Measurements from ENCODE around the gene MBD5. TPM values are rescaled to one million over a fixed set of nuclear protein-coding genes. Genes with fewer than 3 reads are reported as not detected.
A peak's percentile ranks its signal among the peaks of the same experiment; 100 is the strongest.

Gene MBD5
- total RNA-seq, 1 experiment from 2014 or later, result 33.7 TPM

DNA sequence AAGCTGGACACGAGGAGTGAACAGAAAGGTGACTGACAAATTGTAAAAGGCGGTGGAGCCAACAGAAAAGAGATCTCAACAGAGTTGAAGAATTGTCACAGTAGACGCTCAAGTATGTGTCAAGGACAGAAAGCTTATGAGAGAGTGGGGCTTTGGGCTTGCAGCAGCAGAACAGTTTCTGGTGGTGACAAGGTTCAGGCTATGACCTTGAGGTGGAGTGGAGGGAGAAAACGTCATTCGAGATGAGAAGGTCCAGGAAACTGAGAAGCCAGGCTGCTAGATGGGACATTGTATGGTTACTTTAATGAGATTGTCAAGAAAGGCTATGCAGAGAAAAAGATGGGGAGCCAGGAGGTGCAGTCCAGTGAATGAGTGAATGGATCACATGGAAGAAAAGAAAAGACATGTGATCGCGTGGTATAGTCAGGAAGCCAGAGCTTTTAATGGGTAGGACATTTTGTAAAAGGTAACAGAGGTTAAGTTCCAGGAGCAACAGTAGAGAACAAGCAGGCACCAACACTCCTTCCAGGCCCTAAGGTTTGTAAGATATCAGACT, 532.5 kb downstream of the MBD5 start (continued):
- TF ChIP-seq, protein P1, sequence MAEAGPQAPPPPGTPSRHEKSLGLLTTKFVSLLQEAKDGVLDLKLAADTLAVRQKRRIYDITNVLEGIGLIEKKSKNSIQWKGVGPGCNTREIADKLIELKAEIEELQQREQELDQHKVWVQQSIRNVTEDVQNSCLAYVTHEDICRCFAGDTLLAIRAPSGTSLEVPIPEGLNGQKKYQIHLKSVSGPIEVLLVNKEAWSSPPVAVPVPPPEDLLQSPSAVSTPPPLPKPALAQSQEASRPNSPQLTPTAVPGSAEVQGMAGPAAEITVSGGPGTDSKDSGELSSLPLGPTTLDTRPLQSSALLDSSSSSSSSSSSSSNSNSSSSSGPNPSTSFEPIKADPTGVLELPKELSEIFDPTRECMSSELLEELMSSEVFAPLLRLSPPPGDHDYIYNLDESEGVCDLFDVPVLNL (CRISPR knock-in tag; IDR thresholded peaks at IDR 0.05; ENCODE audit: borderline replicate concordance, low read depth), result no peak
- TF ChIP-seq MYBL2 (CRISPR knock-in tag; IDR thresholded peaks at IDR 0.05), result no peak
- no peak for TF ChIP-seq NR3C1 (CRISPR knock-in tag; conservative IDR thresholded peaks at IDR 0.05; ENCODE audit: low read depth)
- TF ChIP-seq ZNF416 (CRISPR knock-in tag; IDR thresholded peaks at IDR 0.05), result no peak

DNA sequence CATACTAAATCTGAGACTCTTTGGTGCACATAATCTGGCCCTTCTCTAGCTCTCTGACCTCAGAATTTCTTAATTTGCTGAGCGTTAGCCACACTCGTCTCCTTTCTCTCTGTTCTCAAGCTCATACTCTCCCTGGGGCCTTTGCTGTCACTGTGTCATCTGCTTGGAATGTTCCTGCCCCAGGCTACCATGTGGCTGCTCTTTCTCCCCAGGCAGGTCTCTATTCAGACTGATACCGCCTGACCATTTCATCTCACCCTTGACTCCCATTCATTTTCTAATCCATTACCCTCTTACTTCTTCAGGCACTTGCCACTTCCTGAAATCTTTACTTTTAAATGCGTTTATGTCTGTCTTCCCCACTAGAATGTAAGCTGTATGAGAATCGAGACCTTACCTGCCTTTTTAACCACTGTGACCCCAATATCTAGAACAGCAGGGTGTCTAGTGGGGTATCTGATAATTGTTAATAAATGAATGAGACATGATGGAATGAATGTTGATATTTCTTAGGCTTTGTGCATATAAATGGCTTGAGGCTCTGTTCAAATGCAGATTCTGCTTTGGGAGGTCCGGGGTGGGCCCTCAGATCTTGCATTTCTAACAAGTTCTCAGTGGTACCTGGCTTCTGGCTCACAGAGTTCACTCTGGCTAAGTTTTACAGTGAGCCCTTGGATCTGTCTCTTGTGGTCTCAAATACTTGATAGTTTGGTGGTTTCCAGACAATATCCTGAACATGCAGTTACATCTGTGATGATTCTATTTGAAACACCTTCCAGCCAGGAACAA, 533.8 kb downstream of the MBD5 start:
- Mint-ChIP-seq H3K27ac (no peak overlapping the region), H3K4me1 (no peaks in the 10 kb centered on the region), H3K4me3 (no peak overlapping the region), H3K36me3 (peaks cover 8% of the 10 kb centered on the region; the same call in 1 of the 2 replicates), H3K9me3 (peaks cover 17% of the 10 kb centered on the region), H3K27me3 (ENCODE audit: low read depth) (peaks cover 13% of the 10 kb centered on the region)
- no peak for TF ChIP-seq NR3C1 (CRISPR knock-in tag; conservative IDR thresholded peaks at IDR 0.05; ENCODE audit: low read depth)
- TF ChIP-seq, protein P2, sequence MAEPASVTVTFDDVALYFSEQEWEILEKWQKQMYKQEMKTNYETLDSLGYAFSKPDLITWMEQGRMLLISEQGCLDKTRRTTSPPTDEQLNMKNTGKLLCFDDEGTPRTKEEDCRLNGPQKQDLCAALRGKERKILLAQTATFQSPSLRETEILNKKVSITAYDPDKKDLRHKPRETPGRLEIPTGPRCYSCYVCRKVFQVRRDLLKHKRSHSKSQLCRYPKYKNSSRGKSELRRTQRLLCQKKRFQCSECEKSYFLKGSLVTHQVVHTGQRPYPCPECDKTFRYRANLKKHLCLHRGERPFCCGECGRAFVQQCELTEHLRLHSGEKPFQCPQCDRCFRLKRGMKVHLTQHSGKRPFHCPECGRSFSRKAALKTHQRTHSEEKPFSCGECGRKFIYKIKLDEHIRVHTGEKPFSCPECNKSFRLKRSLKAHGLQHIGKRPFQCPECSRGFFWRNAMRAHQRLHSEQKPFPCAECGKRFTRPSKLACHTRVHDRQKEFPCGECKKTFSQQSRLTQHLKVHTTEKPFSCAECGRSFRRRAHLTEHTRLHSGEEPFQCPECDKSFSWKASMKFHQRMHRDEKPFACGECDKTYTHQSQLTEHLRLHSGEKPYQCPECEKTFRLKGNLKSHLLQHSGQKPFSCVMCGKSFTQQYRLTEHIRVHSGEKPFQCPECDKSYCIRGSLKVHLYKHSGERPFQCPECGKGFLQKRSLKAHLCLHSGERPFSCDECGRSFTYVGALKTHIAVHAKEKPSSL (CRISPR knock-in tag; conservative IDR thresholded peaks at IDR 0.05), result no peak
- no peak for TF ChIP-seq TEAD1 (CRISPR knock-in tag; IDR thresholded peaks at IDR 0.05)
- no peak for TF ChIP-seq NR2C2 (CRISPR knock-in tag; IDR thresholded peaks at IDR 0.05)
- no peak for TF ChIP-seq JAZF1 (CRISPR knock-in tag; IDR thresholded peaks at IDR 0.05)
- TF ChIP-seq, protein P3, sequence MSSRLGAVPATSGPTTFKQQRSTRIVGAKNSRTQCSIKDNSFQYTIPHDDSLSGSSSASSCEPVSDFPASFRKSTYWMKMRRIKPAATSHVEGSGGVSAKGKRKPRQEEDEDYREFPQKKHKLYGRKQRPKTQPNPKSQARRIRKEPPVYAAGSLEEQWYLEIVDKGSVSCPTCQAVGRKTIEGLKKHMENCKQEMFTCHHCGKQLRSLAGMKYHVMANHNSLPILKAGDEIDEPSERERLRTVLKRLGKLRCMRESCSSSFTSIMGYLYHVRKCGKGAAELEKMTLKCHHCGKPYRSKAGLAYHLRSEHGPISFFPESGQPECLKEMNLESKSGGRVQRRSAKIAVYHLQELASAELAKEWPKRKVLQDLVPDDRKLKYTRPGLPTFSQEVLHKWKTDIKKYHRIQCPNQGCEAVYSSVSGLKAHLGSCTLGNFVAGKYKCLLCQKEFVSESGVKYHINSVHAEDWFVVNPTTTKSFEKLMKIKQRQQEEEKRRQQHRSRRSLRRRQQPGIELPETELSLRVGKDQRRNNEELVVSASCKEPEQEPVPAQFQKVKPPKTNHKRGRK (CRISPR knock-in tag; IDR thresholded peaks at IDR 0.05; ENCODE audit: borderline replicate concordance), result no peak
- TF ChIP-seq, protein P4, sequence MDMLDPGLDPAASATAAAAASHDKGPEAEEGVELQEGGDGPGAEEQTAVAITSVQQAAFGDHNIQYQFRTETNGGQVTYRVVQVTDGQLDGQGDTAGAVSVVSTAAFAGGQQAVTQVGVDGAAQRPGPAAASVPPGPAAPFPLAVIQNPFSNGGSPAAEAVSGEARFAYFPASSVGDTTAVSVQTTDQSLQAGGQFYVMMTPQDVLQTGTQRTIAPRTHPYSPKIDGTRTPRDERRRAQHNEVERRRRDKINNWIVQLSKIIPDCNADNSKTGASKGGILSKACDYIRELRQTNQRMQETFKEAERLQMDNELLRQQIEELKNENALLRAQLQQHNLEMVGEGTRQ (CRISPR knock-in tag; IDR thresholded peaks at IDR 0.05), result no peak
- TF ChIP-seq, protein P5, sequence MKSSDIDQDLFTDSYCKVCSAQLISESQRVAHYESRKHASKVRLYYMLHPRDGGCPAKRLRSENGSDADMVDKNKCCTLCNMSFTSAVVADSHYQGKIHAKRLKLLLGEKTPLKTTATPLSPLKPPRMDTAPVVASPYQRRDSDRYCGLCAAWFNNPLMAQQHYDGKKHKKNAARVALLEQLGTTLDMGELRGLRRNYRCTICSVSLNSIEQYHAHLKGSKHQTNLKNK (CRISPR knock-in tag; IDR thresholded peaks at IDR 0.05), result no peak
- no peak for TF ChIP-seq FOXK1 (CRISPR knock-in tag; IDR thresholded peaks at IDR 0.05)
- DNase-seq (ENCODE audit: low spot score) (peak; percentile 50), ATAC-seq (peak; percentile 95)
- POLR2A ChIA-PET, result interaction anchor here (0.6 kb wide), 1 partner anchor 308 kb away, joined by 4 read pairs; no protein-coding TSS in a partner anchor
- CTCF ChIA-PET, result interaction anchor here (1.3 to 1.7 kb wide), 2 partner anchors 27 to 45 kb away, joined by 3 to 6 read pairs; no protein-coding TSS in a partner anchor

DNA sequence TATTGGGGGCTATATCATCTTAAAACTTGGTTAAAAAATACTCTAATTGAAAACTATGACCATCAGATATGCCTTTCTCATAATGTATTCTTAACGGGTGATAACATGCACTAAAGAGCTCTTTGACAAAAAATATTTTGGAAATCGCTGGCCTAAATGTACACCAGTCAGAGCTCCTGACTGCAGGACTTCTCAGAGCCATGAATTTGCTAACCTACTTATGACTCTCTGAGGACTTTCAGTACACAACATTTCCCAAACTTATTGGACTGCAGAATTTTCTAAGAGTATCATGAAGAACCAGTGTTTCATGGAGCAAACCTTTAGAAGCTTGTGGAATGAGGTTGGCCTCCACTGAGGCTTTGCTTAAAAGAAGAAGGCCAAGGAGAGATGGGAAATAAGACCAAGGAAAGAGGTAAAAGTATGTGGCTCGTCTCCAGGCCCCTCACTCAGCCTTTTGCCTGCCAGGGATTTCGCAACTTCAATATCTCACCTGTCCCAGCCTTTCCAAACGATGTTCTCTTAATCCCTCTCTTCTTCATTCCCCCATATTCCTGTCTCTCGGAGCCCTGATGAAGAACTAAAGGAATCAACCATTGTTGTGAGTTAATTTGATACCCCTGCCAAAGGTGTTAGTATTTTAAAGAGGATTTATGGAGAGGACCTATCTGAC, 534.9 kb downstream of the MBD5 start:
- no peak overlapping the region for H3K4me3 Mint-ChIP-seq
- peaks cover 13% of the 10 kb centered on the region for H3K27me3 Mint-ChIP-seq (ENCODE audit: low read depth)
- H3K9me3 Mint-ChIP-seq, result peaks cover 17% of the 10 kb centered on the region
- peaks cover 8% of the 10 kb centered on the region; the same call in 1 of the 2 replicates for H3K36me3 Mint-ChIP-seq
- DNase-seq (ENCODE audit: low spot score) (no peak), ATAC-seq (no peak)
- POLR2A ChIA-PET, result no interaction called here
- H3K27ac Mint-ChIP-seq, result no peak overlapping the region
- no peaks in the 10 kb centered on the region; the same call in 1 of the 2 replicates for H3K4me1 Mint-ChIP-seq
- CTCF ChIA-PET, result interaction anchor here (1.3 to 1.7 kb wide), 2 partner anchors 29 to 46 kb away, joined by 3 to 6 read pairs; no protein-coding TSS in a partner anchor
- TF ChIP-seq, protein P6, sequence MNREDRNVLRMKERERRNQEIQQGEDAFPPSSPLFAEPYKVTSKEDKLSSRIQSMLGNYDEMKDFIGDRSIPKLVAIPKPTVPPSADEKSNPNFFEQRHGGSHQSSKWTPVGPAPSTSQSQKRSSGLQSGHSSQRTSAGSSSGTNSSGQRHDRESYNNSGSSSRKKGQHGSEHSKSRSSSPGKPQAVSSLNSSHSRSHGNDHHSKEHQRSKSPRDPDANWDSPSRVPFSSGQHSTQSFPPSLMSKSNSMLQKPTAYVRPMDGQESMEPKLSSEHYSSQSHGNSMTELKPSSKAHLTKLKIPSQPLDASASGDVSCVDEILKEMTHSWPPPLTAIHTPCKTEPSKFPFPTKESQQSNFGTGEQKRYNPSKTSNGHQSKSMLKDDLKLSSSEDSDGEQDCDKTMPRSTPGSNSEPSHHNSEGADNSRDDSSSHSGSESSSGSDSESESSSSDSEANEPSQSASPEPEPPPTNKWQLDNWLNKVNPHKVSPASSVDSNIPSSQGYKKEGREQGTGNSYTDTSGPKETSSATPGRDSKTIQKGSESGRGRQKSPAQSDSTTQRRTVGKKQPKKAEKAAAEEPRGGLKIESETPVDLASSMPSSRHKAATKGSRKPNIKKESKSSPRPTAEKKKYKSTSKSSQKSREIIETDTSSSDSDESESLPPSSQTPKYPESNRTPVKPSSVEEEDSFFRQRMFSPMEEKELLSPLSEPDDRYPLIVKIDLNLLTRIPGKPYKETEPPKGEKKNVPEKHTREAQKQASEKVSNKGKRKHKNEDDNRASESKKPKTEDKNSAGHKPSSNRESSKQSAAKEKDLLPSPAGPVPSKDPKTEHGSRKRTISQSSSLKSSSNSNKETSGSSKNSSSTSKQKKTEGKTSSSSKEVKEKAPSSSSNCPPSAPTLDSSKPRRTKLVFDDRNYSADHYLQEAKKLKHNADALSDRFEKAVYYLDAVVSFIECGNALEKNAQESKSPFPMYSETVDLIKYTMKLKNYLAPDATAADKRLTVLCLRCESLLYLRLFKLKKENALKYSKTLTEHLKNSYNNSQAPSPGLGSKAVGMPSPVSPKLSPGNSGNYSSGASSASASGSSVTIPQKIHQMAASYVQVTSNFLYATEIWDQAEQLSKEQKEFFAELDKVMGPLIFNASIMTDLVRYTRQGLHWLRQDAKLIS (CRISPR knock-in tag; IDR thresholded peaks at IDR 0.05; ENCODE audit: borderline replicate concordance), result no peak
- no peak for TF ChIP-seq KAT7 (CRISPR knock-in tag; IDR thresholded peaks at IDR 0.05; ENCODE audit: borderline replicate concordance)
- TF ChIP-seq, protein P7, sequence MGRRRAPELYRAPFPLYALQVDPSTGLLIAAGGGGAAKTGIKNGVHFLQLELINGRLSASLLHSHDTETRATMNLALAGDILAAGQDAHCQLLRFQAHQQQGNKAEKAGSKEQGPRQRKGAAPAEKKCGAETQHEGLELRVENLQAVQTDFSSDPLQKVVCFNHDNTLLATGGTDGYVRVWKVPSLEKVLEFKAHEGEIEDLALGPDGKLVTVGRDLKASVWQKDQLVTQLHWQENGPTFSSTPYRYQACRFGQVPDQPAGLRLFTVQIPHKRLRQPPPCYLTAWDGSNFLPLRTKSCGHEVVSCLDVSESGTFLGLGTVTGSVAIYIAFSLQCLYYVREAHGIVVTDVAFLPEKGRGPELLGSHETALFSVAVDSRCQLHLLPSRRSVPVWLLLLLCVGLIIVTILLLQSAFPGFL (CRISPR knock-in tag; IDR thresholded peaks at IDR 0.05; ENCODE audit: borderline replicate concordance), result no peak
- TF ChIP-seq MYBL2 (CRISPR knock-in tag; IDR thresholded peaks at IDR 0.05), result no peak
- TF ChIP-seq ZNF121 (CRISPR knock-in tag; IDR thresholded peaks at IDR 0.05), result no peak
- TF ChIP-seq, protein P8, sequence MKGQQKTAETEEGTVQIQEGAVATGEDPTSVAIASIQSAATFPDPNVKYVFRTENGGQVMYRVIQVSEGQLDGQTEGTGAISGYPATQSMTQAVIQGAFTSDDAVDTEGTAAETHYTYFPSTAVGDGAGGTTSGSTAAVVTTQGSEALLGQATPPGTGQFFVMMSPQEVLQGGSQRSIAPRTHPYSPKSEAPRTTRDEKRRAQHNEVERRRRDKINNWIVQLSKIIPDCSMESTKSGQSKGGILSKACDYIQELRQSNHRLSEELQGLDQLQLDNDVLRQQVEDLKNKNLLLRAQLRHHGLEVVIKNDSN (CRISPR knock-in tag; IDR thresholded peaks at IDR 0.05), result no peak
